ENCODE measurements around the gene SNAP47. TPM values are rescaled to one million over a fixed set of nuclear protein-coding genes. Genes with fewer than 3 reads are reported as not detected.

Gene SNAP47
- total and polyA plus RNA-seq, 2 donors (not counting 3 experiments of a cell fraction or from before 2014, with no cell fraction given) = 24.0 to 32.7 TPM

DNA sequence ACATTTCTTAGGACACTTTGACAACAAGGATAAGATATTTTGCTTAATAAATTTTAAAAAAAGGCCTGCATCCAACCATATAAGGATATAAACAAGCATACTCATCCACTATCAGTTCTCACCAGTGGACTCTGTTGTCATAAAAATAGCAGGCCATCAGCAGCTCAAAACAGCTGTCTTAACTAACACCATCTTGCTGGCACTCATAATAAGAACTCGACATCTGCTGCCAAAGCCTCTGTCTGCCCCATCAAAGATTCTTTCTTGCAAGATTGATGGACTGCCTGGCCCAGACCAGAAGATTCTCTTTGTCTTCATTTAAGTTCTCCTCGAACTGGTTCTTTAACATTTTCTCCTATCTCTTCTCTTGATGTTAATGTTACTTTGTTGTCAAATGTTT is 10.2 kb upstream of the SNAP47 start:
- dilution Hi-C loops (cut with MboI; ENCODE audit: extremely low pct_ligation_motif_present, low sequenced_read_pairs) (no loop called here), intact Hi-C loops (cut with micrococcal nuclease) (loop anchor here (5.0 kb wide), 1 partner anchor 183 kb away; no protein-coding TSS in a partner anchor)
- ChIA-PET POLR2A (no interaction called here), CTCF (no interaction called here)
- Histone ChIP-seq H3K36me3 (ENCODE audit: control insufficient read depth in 2 of 2, extremely low read depth in 1 of 2, insufficient read depth in 2 of 2, low read length in 2 of 2) (no peaks in the 10 kb centered on the region), H3K27me3 (ENCODE audit: control insufficient read depth in 2 of 2, insufficient read depth in 2 of 2, low read length in 2 of 2) (peaks cover 0 to 10% of the 10 kb centered on the region in 2 experiments), H3K4me1 (ENCODE audit: control insufficient read depth, extremely low read depth, insufficient read depth, low read length) (peaks cover 2% of the 10 kb centered on the region), H2AFZ (ENCODE audit: low read depth, low read length) (no peak overlapping the region), H3K27ac (ENCODE audit: insufficient read depth, low read depth, low read length) (no peak overlapping the region), H4K20me1 (replicated peaks; ENCODE audit: control insufficient read depth, extremely low read depth, insufficient read depth, low read length) (no peaks in the 10 kb centered on the region), H3K9me3 (replicated peaks; ENCODE audit: control insufficient read depth, insufficient read depth, low read length) (no peaks in the 10 kb centered on the region), H3K4me3 (replicated peaks in 1 of 3; ENCODE audit: insufficient read depth in 1 of 3, low read depth in 1 of 3, low read length in 3 of 3) (no peak overlapping the region), H3K9ac (replicated peaks; ENCODE audit: extremely low read depth, insufficient read depth, low read length) (no peak overlapping the region), H3K79me2 (ENCODE audit: control insufficient read depth, insufficient read depth, low read length) (no peaks in the 10 kb centered on the region), H3K4me2 (ENCODE audit: insufficient read depth, low read length) (no peak overlapping the region), H3K9me1 (replicated peaks; ENCODE audit: control insufficient read depth, extremely low read depth, insufficient read depth, low read length) (no peaks in the 10 kb centered on the region)
- BruUV-seq (replicated peaks) = no TSS peak
- TF ChIP-seq, protein P1, sequence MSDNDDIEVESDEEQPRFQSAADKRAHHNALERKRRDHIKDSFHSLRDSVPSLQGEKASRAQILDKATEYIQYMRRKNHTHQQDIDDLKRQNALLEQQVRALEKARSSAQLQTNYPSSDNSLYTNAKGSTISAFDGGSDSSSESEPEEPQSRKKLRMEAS (IDR thresholded peaks at IDR 0.05; ENCODE audit: insufficient read depth, insufficient read length) = no peak
- TF ChIP-seq MYC (IDR thresholded peaks at IDR 0.05; ENCODE audit: low read depth, low read length) (no peak), FOS (IDR thresholded peaks at IDR 0.05; ENCODE audit: borderline replicate concordance, insufficient read depth, low read length) (no peak), EZH2 (IDR thresholded peaks at IDR 0.05; ENCODE audit: borderline replicate concordance, low read depth, low read length, severe bottlenecking) (no peak), POLR2A (IDR thresholded peaks at IDR 0.05; ENCODE audit: low read depth, low read length) (no peak), POLR2AphosphoS5 (IDR thresholded peaks at IDR 0.05; ENCODE audit: insufficient read depth, low read depth, low read length) (no peak), GATA2 (IDR thresholded peaks at IDR 0.05; ENCODE audit: insufficient read depth, insufficient read length, low read depth, low read length) (no peak), JUN (IDR thresholded peaks at IDR 0.05; ENCODE audit: borderline replicate concordance, insufficient read depth, insufficient read length, low read depth) (no peak)
- TF ChIP-seq, protein P2, sequence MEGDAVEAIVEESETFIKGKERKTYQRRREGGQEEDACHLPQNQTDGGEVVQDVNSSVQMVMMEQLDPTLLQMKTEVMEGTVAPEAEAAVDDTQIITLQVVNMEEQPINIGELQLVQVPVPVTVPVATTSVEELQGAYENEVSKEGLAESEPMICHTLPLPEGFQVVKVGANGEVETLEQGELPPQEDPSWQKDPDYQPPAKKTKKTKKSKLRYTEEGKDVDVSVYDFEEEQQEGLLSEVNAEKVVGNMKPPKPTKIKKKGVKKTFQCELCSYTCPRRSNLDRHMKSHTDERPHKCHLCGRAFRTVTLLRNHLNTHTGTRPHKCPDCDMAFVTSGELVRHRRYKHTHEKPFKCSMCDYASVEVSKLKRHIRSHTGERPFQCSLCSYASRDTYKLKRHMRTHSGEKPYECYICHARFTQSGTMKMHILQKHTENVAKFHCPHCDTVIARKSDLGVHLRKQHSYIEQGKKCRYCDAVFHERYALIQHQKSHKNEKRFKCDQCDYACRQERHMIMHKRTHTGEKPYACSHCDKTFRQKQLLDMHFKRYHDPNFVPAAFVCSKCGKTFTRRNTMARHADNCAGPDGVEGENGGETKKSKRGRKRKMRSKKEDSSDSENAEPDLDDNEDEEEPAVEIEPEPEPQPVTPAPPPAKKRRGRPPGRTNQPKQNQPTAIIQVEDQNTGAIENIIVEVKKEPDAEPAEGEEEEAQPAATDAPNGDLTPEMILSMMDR (IDR thresholded peaks at IDR 0.05; ENCODE audit: extremely low read depth in 1 of 2, insufficient read depth in 1 of 2, low read depth in 1 of 2, low read length in 2 of 2) = no peak
- FAIRE-seq (no peak), DNase-seq (ENCODE audit: low read depth, low spot score) (no peak)

Data from endothelial cell of umbilical vein (primary cell).